SW480 (cell line): ENCODE data around the gene FGF22.
A peak's percentile ranks its signal among the peaks of the same experiment; 100 is the strongest.

Source experiments
- DNase-seq: peaks from one replicate; pipeline ENCODE4 v3.0.0-alpha.2; 2016; ENCODE audit warnings: low spot score

Gene FGF22

DNA sequence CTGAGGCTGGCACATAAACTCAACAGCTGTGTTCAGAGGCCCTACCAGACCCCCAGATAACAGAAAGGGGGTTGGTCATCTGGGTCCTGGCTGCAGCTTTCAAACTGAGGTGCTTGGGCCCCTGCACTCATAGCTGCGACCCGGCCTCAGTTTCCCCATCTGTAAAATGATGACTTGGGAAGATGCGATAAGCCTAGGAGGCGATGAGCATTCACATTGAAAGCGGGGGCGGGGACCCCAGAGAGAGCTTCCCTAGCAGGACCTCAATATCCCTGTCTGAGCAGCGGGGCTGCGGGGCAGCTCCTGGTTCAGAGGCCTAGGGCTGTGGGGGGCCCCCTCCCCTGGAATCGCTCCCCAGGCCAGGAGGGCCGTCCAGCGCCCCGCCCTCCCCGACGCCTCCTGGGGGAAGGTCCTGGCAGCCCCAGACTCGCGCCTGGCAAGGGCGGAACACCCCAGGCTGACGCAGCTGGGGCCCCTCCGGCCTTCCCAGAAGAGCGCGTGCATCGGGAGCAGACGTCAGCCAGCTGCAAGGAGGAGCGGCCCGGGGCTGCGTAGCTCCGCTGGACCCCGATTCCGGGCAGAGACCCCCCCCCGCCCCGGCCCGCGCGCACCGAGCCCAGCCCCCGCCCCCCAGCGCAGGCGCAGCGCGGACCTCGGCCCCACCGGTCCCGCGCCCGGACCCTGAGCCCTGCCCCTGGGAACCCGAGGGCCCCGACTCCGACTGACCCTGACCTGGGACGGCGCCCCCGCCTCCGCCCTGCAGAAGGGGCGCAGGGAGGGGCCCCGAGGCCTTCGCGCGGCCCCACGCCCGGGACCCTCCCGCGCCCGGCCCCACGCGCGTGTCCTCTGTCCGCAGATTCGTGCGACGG, 40.0 kb downstream of the FGF22 start:
- DNase-seq = no peak

GRCh38 chr19:680287-681028, 40.8 kb downstream of the FGF22 start:
- peak; percentile 90 for DNase-seq

- DNase-seq = no peak
These were observed 41.6 kb downstream of the FGF22 start for GRCh38 chr19:681029-682019.

DNA sequence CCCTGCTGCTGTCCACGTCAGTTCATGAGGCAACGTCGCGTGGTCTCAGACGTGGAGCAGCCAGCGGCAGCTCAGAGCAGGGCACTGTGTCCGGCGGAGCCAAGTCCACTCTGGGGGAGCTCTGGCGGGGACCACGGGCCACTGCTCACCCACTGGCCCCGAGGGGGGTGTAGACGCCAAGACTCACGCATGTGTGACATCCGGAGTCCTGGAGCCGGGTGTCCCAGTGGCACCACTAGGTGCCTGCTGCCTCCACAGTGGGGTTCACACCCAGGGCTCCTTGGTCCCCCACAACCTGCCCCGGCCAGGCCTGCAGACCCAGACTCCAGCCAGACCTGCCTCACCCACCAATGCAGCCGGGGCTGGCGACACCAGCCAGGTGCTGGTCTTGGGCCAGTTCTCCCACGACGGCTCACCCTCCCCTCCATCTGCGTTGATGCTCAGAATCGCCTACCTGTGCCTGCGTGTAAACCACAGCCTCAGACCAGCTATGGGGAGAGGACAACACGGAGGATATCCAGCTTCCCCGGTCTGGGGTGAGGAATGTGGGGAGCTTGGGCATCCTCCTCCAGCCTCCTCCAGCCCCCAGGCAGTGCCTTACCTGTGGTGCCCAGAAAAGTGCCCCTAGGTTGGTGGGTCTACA, 43.1 kb downstream of the FGF22 start:
- no peak for DNase-seq

GRCh38 chr19:685454-685931, 45.8 kb downstream of the FGF22 start:
- DNase-seq = no peak

DNA sequence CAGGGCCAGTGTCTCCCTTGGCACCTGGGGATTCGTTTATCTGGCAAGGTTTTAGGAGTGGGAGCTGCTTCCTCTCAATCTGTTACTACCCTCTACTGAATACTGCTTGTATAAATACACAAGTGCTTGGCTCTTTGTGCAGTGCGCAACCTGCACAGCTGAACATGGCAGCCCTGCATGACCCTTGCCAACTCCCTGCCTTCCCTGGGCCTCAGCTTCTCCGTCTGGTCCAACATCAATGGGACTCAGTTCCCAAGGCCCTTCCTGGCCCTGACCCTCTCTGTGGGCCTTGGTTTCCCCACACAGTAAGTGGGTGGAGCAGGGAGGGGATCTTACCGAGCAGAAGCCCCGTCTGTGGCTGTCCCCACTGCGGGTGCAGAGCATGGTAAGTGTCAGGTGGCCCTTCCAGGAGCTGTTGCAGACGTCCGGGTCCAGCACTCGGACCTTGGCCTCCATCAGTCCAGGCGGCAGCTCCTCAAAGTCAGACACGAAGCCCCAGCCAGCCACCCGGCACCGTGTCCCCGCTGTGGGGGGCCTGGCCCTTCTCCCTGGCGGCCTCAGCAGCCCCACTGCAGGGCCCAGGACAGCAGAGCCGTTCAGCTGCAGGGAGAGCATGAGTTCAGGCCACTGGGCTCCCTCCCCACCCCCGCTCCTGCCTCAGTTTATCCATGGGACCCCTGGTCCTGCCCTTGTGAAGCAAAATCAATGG, 47.1 kb downstream of the FGF22 start:
- DNase-seq = no peak

GRCh38 chr19:687569-688166, 48.0 kb downstream of the FGF22 start:
- DNase-seq = no peak

GRCh38 chr19:688214-688613, 48.5 kb downstream of the FGF22 start:
- no peak for DNase-seq

- DNase-seq = no peak
These were observed 49.3 kb downstream of the FGF22 start for GRCh38 chr19:688992-689391.

DNA sequence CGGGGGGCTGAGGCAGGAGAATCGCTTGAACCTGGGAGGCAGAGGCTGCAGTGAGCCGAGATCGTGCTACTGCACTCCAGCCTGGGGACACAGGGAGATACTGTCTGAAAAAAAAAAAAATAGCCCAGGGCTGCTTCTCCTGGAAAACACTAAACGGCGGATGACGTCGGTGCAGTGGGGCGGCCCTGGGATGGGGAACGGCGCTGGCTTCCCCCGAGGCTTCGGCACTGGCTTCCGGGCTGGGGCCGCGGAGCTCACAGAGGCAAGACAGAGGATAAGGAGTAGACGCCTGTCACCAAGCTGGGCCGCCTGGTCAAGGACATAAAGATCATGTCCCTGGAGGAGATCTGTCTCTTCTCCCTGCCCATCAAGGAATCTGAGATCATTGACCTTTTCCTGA, 50.5 kb downstream of the FGF22 start:
- no peak for DNase-seq
